Kidney tubule cell (primary cell): ENCODE results near the gene OVOL1.

Experiments used
- DNase-seq: peaks from one replicate; pipeline ENCODE4 v3.0.0-alpha.2; 2018; ENCODE audit warnings: low spot score

The OVOL1 gene

GRCh38 chr11:65792456-65792855, 5.6 kb downstream of the OVOL1 start:
- DNase-seq, result peak; percentile 48

GRCh38 chr11:65793144-65793581, 6.3 kb downstream of the OVOL1 start:
- peak; percentile 65 for DNase-seq

GRCh38 chr11:65793625-65794400, 7.0 kb downstream of the OVOL1 start:
- no peak for DNase-seq

DNA sequence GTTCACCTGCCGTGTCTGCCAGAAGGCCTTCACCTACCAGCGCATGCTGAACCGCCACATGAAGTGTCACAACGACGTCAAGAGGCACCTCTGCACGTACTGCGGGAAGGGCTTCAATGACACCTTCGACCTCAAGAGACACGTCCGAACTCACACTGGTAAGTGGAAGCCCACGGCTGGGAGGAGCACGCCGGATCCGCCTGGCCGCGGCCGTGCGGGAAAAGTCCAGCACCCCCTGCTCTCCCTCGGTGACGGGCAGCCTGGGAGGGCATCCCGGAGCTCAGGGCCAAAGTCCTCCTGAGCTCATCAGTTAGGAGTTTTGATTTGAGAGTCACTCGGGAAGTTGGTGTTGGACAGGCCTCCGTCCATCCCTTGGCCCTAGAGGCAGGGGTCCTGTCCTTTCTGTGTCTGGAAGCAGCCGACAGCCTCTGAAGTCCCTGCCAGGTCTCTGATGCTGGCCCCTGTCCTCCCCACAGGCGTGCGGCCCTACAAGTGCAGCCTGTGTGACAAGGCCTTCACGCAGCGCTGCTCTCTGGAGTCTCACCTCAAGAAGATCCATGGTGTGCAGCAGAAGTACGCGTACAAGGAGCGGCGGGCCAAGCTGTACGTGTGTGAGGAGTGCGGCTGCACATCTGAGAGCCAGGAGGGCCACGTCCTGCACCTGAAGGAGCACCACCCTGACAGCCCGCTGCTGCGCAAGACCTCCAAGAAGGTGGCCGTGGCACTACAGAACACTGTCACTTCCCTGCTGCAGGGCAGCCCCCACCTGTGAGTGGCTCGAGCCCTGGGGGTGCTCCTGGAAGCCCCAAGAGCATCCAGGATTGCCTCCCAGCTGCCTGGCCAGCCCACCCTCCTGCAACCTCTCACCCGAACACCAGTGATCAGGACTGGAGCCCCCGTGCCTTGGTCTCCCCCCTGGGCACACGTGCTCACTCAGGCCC, 8.0 kb downstream of the OVOL1 start:
- no peak for DNase-seq

DNA sequence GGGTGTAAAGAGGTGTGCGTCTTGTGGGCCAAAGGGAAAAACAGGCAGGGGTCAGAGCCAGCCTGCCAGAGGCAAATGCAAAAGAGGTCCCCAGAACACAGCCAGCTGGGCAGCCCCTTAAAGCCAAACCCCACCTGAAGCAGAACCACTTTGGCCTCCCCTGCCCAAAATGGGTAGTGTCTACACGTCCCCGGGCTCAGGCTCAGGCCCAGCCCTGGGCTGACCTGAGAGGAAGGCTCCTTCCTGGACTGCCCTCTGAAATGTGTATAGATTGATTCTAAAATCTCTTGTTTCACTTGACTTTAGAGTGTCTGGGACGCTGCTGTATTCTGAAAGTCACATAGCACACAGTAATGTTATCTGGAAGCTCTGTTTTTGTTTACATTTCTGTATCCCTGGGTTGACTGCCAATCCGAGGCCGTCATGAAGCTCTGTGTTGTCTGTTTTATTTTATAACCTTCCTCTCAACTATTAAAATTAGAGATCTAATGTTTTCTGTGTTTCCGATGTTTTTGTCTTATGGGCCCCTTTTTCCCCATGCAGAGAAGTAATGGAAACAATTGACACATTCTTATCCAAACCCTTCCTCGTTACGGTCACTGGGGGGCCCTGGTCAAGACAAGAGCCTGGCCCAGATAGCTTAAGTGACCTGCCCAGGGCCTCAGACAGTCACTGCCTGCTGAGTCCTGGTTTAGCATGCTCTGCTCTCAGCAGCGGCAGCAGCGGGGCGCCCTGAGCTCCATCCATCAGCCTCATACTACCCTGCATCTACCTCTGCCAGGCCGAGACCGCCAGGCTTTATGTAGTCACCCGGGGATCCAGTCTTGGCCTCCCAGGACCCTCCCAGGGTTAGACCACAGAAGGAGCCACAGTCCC, 10.1 kb downstream of the OVOL1 start:
- no peak for DNase-seq

GRCh38 chr11:65797711-65798110, 10.8 kb downstream of the OVOL1 start:
- DNase-seq, result no peak

DNA sequence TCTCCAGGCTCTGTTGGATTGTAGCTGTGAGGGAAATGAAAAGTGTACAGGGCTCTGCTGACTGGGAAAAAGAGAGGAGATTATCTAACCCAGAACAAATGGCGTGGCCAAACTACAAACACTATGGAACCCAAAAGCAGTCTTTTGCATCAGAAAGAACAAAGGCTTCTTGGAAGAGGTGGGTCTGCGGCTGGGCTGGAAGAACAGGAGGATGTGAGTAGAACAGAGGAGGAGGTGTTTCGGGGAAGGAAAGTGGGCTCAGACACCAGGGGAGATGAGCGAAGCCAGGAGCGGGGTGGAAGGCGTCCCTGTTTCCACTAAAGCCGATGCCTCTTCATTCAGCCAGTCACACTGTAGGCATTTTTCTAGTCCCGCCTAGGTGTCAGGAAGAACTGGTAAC, 12.0 kb downstream of the OVOL1 start:
- no peak for DNase-seq

DNA sequence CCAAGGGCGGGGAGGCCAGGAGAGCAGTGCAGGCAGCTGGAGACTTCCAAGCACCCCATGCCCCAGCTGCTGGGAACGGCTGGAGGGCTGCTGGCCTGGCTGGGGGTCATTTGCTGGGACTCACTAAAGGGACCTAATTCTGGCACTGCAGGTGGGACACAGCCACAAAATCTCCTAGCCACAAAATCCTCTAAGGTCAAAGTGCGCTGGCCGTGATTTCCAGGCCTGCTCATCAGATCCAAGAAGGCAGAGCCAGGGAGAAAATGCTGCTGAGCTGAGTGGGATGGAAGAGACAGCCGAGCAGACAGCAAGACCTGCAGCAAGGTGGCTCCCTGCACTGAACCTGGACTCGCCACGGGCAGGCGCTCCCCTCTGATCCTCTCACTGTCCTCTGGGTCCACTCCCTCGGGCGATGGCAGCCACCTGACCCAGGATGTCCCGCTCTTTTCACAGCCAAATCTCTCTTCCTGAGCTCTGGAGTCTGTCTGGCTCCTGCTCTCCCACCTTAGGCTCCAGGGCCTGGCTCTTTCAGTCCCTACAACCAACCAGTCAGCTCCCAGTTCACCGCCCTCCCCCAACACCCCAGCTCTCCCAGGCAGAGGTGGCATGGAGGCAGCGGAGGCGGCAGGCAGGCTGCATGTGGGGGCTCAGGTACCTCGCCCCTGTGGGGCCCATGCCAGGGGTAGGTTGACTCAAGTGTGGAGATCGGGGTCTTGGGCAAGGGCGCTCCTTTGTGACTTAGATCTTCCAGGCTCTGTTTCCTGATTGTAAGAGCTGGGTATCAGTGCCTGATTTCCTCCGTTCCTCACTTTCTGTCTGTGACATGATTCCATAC, 14.5 kb downstream of the OVOL1 start:
- no peak for DNase-seq

DNA sequence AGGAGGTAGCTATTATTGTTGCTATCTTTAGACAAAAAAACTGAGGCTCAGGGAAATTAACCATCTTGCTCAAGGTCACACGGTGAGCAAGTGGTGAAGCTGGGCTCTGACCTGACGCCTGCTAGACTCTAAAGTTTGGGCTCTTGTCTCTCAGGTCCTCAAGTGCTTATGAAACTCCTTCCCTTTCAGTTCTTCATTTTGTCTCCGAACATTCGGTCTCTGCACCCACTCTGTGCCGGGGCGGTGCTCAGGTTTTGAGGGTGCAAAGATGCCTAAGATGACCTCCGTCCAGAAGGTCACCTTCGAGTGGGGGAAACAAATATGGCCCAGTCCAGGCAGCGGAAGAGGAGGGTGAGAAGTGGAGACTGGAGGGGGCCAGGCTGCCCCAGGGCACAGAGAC, 16.0 kb downstream of the OVOL1 start:
- DNase-seq, result no peak

DNA sequence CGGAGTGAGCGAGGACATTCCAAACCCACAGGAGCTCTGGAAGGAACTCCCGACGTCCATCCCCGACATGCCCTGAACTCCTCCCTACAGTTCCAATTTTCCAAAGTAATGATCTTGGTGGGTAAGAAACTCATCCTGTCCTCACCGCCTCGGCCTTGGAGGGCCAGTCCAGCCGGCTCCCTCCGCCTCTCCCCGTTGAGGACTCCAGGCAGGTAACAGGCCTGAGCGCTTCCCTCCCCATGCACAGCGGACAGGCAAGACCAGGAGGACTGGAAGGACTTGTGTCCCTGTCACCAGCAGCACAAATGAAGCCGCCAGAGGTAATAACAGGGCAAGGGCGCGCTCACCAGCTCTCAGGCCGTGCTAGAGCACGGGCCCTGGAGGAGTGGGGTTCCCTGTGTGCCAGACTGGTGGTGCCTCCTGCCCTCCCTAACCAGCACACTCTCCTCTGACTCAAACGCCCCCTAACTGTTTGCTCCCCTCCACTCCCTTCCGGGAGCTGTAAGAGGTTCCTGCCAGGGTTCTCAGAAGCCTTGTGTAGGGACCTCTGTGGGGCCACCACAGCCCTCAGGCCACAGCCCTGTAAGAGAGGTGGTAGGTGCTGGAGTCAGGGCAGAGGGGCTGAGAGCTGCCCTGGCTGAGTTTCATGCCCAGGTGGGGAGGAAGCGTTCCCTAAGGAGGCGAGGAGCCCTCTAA, 17.1 kb downstream of the OVOL1 start:
- DNase-seq, result no peak

DNA sequence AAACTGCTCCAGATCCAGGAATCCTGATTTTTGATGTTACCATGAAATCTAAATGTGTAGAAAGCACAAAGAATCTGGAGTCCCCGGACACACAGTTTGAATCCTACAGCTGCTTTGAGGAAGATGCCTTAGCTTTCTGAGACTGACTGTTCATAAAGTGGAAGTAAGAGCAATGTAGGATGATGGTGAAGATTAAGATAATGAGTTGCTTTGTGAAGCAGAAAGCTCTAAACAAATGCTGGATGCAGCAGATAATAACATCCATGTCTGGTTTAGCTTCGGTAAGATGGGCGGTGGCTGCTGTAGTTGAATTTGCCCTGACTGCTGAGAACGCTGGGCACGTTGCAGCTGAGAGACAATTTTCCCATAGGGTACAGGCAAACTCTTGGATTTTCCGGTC, 20.1 kb downstream of the OVOL1 start:
- DNase-seq, result no peak

DNA sequence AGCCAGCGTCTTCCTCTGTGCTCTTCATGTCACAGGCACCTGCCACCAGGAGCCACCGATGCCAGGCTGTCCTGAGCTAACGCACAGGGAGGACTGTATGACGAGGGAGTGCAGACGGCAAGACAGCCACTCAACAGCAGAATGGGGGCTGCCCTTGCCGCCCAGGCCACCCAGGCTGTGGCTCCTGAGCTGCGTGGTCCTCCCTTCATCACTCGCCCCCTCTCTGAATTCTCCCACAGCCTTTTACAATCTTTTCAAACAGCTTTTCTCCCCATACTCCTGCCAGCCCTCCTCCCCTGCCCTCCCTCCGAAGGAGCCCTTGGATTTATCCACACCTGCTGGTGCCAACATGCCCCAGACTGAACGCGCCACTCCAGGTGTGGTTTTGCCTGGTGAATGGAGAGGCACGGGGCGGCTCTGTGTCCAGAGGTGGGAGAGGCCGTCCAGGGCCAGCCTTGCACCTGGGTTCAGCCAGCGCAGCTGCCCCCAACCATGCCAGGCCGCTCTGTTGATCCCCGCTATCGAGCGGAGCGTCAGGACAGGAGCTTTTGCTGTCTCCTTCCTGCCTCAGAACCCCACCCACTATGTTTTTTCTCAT, 22.0 kb downstream of the OVOL1 start:
- no peak for DNase-seq

DNA sequence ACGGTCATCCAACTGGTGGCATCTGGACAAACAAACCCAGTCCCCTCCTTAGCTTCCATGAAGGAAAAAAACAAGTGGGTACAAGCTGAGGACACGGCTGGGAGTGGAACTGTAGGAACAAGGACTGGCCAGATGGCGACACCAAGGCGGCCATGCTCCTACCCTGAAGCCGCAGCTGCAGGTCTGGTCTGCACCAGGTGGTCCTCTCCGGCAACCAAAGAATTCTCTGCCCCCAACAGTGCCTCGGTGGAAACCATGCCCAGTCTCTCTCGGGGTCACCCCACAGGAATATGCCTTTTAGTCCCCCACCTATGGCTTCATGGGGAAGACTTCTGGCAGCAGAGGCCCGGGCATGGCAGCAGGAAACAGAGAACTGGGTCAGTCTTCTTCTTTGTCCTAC, 22.6 kb downstream of the OVOL1 start:
- DNase-seq, result no peak

DNA sequence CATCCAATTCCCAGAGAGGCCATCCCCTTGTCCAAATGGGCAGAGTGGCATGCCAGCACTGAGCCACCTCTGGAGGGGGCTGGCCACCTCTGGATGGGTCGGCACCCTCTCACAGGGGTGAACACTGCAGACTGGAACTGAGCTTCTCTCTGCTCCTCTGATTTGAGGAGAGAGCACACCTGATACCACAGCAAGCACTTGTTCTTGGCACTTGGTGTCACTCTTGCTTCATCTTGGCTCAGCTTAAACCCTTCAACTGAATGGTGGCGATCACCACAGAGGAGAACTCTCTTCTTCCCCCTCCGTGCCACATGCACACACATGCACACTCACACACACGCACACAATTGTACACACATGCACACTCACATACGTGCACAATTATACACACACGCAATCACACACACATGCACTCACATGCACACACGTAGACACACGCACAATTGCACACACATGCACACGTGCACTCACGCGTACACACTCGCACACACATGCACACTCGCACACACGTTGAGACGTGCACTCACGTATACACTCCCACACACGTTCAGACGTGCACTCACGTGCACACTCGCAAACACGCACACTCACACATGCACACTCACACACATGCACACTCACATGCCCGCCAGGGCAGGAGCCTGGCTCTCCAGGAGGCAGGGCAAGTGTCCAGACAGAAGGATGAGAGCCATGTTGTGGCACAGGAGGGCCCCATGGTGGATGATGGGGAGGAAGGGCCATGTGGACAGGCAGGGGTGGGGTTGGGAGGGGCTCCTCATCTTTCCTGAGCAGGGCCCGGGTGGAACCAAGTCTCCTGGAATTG, 23.4 kb downstream of the OVOL1 start:
- DNase-seq, result no peak

DNA sequence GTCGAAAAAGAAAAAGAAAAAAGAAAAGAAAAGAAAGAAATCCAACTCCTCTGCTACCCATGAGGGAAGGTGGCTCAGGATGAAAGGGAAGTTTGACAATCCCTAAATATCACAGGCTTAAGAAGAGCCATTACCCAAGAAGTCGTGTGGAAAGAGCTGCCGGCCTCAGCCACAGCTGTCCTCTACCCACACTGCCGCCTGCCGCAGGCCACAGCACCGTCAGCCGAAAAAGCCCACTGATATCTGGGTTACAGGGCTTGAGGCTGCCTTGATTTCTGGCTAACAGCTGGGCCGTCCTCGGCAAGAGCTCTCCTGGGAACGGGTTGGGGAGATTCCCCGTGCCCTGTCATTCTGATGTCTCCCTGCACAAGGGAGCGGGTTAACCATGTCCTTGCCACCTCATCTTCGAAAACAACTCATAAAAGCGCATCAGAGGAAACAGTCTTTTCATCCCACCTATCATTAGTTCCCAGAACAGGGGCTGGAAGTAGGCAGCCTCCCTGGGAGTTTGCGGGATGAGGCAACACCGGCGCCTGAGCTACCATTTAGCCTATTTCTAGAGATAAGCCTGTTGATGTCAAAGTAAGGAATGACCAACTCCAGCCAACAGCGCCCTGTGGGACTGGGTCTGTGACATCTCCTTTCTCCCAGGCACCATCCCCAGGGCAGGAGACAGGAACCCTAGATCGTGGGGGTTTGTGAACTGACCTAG, 25.1 kb downstream of the OVOL1 start:
- no peak for DNase-seq

DNA sequence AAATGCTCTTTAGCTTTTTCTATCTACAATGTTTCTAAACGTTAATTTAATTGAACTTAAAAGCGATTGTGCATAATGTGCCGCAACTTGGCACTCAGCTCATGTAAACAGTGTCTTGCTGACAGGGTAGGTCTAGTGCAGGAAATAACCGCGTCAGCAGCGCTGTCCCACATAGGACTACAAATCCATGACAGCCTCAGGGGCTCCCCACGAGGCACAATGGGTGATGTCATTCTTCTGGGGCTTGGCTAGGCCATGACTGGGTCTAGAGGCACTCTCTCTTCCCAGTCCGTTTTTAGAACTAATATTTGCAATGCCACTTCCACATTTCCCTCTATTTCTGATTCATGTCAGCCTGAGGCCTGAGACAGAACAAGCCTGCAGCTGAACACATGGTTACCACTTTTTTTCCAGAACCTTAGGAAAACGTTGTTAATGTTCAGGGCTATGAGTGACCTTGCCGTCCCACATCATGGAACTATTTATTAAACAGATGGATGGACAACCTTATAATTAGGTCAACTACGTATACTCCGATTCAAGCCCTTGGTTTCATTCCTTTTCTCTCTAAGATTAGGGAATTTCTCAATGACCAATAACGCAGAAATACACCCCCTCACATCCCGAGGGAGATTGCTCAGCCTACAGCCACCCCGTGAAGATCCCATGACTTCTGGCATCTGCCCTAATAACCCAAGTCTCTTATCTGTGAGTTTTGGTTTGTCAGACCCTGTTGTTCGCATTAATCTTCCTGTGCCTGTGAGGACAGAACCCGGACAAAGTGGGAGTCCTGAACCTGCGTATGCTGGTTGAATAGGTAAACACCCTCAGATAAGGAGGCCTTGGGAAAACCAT, 27.5 kb downstream of the OVOL1 start:
- peak; percentile 16 for DNase-seq

DNA sequence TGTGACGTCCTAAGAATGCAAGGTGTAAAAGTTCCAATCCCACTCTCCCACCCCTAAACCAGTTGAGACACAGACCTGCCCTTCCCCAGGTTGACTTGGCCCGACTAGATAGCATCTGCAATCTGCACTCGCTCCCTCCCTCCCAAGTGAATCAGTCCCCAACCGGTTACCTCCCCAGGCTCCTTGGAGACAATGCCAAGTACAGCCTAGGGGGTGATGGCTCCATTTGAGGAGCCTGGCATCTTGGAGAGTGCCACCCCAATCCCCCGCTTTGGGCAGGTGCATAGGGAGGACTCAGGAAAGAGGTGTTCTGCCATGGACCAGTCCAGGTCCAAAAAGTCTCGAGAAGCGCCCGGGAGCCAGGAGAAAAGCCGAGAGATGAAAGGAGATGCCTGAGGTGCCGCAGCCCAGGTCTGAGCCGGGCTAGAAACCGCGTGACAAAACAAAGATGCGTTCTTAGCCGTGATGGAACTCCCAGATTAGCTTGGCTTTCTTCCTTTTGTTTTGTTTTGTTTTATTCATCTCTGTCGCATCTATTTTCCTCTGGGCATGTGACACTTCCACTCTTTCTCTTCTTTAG, 28.2 kb downstream of the OVOL1 start:
- no peak for DNase-seq
